ENCODE measurements around the gene SLC26A5. TPM values are rescaled to one million over a fixed set of nuclear protein-coding genes. Genes with fewer than 3 reads are reported as not detected.
"Not testable (repeated sequence)": the region's sequence is repeated elsewhere in the genome, so short reads cannot be mapped to it uniquely, and the experiment has no call there.

The SLC26A5 gene
- total RNA-seq, 1 experiment from 2014 or later, result not detected

- DNase-seq (ENCODE audit: low read depth), result not testable (repeated sequence)
Observed at GRCh38 chr7:103399687-103400086, 46.3 kb downstream of the SLC26A5 start.

DNA sequence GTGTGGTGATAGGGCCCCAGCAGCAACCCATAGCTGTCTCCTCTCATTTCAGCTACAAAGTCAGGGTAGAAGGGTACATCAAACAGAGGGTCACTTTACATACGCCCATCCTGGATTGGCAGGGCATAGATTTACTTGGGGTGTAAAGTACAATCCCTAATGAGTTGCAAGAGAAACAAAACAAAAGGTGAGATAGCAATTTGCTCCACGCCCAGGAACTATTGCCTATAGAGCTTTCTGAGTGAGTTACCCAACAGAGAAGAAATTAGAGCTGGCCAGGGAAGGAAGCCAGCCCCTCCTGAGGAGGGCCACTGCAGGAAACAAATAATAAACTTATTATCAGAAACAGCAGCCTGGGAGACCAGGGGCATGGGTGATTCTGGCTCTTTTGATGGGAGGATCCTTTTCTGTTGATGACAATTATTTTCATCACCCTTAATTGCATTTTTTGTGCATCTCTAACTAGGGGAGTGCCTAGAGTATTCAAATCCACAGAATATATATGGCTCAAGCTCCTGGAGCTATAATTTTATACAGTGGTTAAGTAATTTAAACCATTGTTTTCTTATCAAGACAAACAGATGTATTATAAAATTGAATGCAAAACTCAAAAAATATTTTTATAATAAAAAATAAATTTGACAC is 47.4 kb downstream of the SLC26A5 start:
- DNase-seq (ENCODE audit: low read depth), result no peak

DNA sequence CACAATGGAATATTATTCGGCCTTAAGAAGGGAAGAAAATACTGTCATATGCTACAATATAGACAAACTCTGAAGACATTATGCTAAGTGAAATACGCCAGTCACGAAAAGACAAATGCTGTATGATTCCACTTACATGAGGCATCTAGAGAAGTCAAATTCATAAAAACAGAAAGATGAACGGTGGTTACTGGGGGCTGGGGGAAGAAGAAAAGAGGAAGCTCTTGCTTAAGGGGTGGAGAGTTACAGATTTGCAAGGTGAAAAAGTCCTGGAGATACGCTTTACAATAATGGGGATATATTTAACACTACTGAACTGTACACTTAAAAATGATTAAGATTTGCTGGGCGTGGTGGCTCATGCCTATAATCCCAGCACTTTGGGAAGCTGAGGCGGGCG is 49.5 kb downstream of the SLC26A5 start:
- DNase-seq (ENCODE audit: low read depth), result no peak

- no peak for DNase-seq (ENCODE audit: low read depth)
Observed at GRCh38 chr7:103395071-103395470, 50.9 kb downstream of the SLC26A5 start.

GRCh38 chr7:103394566-103394965 is 51.4 kb downstream of the SLC26A5 start:
- no peak for DNase-seq (ENCODE audit: low read depth)

DNA sequence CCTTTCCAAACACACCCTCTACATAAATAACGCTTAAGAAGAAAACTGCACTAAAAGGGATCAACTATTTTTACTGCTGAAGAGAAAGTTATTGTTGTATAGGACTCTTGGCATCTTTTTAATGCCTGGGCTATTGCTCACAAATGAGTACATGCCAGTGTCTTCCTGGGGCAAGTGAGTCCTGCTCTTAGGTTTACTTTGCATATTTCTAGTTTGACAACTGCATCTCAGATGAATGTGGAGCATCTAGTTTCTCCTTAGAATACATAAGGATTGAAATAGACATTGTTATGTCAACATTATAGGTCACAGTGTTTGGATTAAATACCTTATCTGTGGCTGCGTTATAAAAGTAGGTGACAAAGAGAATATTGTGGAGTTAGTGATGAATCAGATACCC is 54.0 kb downstream of the SLC26A5 start:
- no peak for DNase-seq (ENCODE audit: low read depth)

DNA sequence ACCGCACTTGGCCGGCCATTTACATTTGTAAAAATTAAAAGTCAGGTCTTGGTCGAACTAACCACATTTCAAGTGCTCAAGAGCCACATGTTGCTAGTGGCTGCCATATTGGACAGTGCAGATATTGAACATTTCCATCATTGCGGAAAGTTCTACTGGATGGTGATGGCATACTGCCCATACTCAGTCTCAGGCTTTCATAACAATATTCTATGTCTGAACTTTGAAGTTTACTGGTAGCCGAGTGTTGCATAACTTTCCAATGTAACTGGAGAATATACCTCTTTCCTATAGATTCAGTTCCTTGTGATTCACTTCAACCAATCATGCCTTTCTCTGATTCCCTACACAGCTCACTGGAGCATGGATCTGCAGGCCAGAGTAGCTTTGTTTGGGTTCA is 54.9 kb downstream of the SLC26A5 start:
- DNase-seq (ENCODE audit: low read depth), result no peak

- DNase-seq (ENCODE audit: low read depth), result no peak
Observed at GRCh38 chr7:103389263-103389662, 56.7 kb downstream of the SLC26A5 start.

DNA sequence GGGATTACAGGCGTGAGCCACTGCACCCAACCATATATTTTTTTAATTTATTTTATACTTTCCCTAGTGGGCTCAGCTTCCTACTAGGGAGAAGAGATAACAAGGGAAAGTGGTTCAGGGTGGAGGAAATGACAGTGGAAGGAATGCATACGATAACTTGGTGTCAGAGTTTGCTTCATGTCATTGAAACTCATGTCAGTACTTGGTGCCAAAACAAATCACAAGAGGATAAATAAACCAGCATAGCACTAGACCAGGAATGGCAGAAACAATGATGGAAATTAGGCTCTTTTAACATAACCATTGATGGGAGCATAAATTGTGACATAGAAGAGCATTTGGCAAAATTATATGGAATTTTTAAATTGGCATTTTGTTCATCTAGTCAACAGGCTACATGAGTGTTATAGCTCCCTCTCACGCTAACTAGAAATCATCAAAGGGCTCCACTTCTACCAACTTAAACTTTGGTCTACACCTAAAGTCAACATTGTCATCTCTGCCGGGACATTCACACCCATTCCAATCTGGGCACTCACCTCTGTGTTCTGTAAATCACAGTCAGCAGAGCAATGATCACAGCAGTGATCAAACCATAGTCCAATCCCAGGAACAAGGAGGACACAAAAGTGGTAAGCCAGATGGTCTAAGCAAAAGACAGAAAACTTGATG is 57.4 kb downstream of the SLC26A5 start:
- DNase-seq (ENCODE audit: low read depth), result no peak

DNA sequence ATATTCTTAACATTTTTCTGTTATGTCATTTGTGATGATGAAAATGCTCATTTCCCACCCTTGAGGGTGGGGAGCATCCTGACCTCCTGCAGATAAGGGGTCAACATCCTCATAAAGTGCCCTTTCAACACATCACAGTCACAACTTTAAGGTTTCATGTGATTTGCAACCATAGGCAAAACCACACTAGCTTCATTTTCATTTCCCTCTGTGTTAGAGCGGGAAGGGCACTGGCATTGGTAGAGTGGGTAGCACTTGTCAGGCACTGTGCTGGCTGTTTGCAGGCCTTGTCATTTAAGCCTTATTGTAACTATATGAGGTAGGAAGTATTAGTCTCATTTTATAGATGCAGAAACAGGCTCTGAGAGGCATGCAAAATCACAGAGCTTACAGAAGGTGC is 58.8 kb downstream of the SLC26A5 start:
- DNase-seq (ENCODE audit: low read depth), result no peak

- DNase-seq (ENCODE audit: low read depth), result no peak
Observed at GRCh38 chr7:103382032-103382402, 64.0 kb downstream of the SLC26A5 start.

DNA sequence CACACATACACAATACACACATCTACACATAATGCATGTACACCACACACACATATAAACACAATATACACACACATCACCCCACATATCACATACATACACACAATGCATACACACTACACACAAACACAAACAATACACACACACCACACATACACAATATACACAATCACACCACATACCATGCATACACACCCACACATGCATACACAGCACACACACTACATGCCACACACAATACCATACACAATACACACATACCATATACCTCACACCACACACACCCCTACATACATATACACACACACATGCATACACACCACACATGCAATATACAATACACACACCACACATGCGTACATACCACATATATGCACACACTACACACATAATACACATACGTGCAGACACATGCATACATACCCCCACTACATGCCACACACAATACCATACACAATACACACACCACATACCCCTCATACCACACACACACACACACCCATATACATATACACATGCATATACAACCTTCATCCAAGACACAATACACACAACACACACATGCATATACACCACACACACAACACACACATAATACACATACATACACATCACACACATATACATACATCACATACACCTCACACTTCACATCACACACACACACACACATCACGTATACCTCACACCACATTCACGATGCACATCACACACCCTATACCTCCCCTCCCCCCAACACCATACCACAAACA is 64.6 kb downstream of the SLC26A5 start:
- no peak for DNase-seq (ENCODE audit: low read depth)

DNA sequence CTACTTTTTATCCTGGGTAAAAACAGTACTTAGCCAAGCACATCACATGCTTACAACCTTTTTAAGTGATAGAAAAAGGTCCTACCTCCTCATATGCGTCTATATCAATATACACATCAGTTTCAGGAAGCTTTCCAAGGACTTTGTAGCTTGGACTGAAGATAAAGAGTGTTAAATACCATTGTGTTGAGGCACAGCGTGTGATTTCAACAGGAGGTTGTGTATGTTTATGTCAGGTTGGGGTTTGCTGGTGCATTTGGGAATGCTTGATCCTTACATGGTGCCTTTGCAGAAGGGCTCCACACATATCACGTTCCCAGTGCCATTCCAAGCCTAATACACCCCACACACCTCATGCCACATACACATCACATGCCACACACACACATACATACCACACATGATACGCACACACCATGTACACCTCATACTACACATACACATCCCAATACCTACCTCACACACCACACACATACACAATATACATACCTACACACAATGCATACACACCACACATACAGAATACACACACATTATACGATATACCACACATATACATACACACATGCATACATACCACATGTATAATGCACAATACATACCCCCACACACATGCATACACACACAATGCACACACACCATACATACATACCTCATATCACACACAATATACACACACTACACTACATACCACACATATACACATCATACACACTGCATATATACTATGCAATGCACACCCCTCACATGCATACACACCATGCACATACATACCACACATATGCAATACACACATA is 65.4 kb downstream of the SLC26A5 start:
- DNase-seq (ENCODE audit: low read depth), result no peak

GRCh38 chr7:103379270-103379975 is 66.6 kb downstream of the SLC26A5 start:
- no peak for DNase-seq (ENCODE audit: low read depth)

DNA sequence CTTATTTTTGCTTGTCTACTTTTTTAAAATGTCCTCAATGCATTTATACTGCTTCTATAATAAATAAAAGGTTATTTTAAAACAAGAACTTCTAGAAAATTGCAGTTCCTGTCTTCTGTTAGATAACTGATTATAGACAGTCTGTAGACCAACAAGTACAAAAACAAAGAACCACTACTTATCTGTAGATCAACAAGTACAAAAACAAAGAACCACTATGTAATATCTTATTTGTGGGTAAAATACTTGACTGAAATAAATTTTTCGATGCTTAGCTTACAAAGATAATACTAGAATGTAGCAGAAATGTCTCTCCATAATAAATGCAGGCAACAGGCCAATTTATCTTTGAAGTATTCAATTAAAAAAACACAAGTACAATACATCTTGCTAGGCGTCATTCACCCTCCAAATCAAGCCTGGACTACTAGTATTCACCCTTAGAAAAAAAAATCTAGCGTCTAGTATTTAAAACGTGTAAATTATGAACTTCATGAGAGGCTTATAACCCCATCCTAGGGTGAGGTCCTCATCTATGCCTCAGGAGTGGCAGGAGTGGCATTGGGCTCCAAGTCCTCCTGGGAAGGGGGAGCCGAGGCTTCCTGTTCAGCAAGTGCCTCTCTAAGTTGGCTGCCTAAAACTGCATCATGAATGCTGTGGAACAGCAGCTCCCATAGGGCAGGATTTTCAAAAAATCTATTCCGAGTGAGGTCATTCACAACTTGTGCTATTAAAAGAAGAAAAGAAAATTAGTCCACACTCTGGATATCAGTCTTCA is 72.0 kb downstream of the SLC26A5 start:
- no peak for DNase-seq (ENCODE audit: low read depth)

GRCh38 chr7:103369432-103369831 is 76.6 kb downstream of the SLC26A5 start:
- DNase-seq (ENCODE audit: low read depth), result no peak

- no peak for DNase-seq (ENCODE audit: low read depth)
Observed at GRCh38 chr7:103349805-103350204, 96.2 kb downstream of the SLC26A5 start.

DNA sequence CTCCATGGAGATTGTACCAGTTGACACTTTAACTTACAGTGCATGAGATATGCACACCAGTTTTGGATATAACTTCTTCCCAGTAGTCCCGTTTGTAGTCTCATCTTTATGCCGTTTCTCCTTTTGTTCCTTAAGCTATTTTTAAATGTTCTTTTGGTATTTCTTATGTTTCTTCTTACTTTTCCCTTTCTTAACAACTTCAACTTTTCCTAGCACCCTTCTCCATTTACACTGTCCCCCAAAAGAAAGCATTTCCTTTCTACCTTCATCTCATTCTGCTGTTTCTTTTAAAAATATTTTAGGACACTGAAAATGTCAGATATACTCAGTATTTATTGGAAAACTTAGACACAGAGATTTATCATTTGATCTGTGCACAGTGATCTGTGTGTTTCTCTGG is 97.0 kb downstream of the SLC26A5 start:
- no peak for DNase-seq (ENCODE audit: low read depth)

DNA sequence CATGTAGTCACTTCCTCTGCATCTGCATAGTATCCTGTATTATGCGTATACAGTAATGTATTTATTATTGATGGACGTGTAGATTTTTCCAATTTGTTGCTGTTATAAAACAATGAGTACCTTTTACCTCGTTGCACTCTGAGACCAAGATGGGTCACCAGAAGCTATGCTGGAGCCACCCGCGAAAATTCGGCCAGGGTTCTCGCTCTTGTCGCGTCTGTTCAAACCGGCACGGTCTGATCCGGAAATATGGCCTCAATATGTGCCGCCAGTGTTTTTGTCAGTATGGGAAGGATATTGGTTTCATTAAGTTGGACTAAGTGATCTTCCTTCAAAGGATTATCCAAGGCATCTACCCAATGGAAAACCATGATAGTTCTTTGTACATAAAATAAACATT is 97.6 kb downstream of the SLC26A5 start:
- no peak for DNase-seq (ENCODE audit: low read depth)

GRCh38 chr7:103347507-103348267 is 98.3 kb downstream of the SLC26A5 start, which contains the start of gene PSMC2:
PSMC2 (plus strand) TSS chr7:103347643; CDS start chr7:103347712, 69 bp downstream.
- peak; percentile 96 for DNase-seq (ENCODE audit: low read depth)
